CD14-positive monocyte (primary cell): ENCODE results near the gene TIGD6. TPM values are rescaled to one million over a fixed set of nuclear protein-coding genes. Genes with fewer than 3 reads are reported as not detected.

Experiments
- DNase-seq, 3 donors: peaks; one replicate each; pipeline ENCODE4 v3.0.0-alpha.2; 2011 to 2022
- H2AFZ ChIP-seq: 2 replicates; pipeline ENCODE4 v1.6.0; 2012; ENCODE audit warnings: mild to moderate bottlenecking, low read depth, low read length, inconsistent platforms; ENCODE audit not compliant: insufficient read depth, poor library complexity, severe bottlenecking
- H3K27ac ChIP-seq, 2 donors: 1 replicate in 1 of 2; 2 replicates in 1 of 2; pipeline ENCODE4 v1.5.1; 2012 to 2013; ENCODE audit warnings: low read length in 2 of 2, control low read depth in 1 of 2, inconsistent platforms in 1 of 2, low read depth in 1 of 2, mild to moderate bottlenecking in 1 of 2
- H3K27me3 ChIP-seq, 2 donors: one replicate each; pipeline versions ENCODE4 v1.6.0 to v1.6.1; 2011 to 2013; ENCODE audit warnings: low read length in 2 of 2; ENCODE audit not compliant: control insufficient read depth in 2 of 2, insufficient read depth in 2 of 2
- H3K36me3 ChIP-seq, 2 donors: replicated peaks in 1 of 2; 1 replicate in 1 of 2; 2 replicates in 1 of 2; pipeline versions ENCODE4 v1.5.1 to v1.6.1; 2012 to 2013; ENCODE audit warnings: low read length in 2 of 2, control low read depth in 1 of 2, inconsistent platforms in 1 of 2, mild to moderate bottlenecking in 1 of 2; ENCODE audit not compliant: insufficient read depth in 2 of 2, control insufficient read depth in 1 of 2
- H3K4me1 ChIP-seq, 2 donors: 1 replicate in 1 of 2; 2 replicates in 1 of 2; pipeline versions ENCODE4 v1.5.1 to v1.6.1; 2012 to 2013; ENCODE audit warnings: low read length in 2 of 2, control low read depth in 1 of 2, inconsistent platforms in 1 of 2, mild to moderate bottlenecking in 1 of 2, moderate library complexity in 1 of 2; ENCODE audit not compliant: insufficient read depth in 2 of 2, control insufficient read depth in 1 of 2
- H3K4me2 ChIP-seq: replicated peaks from 2 replicates; pipeline ENCODE3; 2012; ENCODE audit warnings: low read length, moderate library complexity, mild to moderate bottlenecking; ENCODE audit not compliant: poor library complexity, severe bottlenecking; ENCODE audit errors: extremely low read depth
- H3K4me3 ChIP-seq, 3 experiments: fragments of 200-600 bp in 1 of 3; sonication (generic) in 1 of 3; replicated peaks in 1 of 3; 1 replicate in 2 of 3; 2 replicates in 1 of 3; pipeline ENCODE4 v1.5.1; 2011 to 2013; ENCODE audit warnings: low read length in 3 of 3, mild to moderate bottlenecking in 3 of 3, control low read depth in 2 of 3, low read depth in 2 of 3, inconsistent platforms in 1 of 3, moderate library complexity in 1 of 3
- H3K79me2 ChIP-seq: 2 replicates; pipeline ENCODE4 v1.6.0; 2012; ENCODE audit warnings: mild to moderate bottlenecking, control low read depth, inconsistent platforms, low read length, moderate library complexity; ENCODE audit not compliant: insufficient read depth
- H3K9ac ChIP-seq: 2 replicates; pipeline ENCODE4 v1.6.0; 2017; ENCODE audit warnings: low read length, mild to moderate bottlenecking; ENCODE audit not compliant: insufficient read depth, poor library complexity, severe bottlenecking
- H3K9me3 ChIP-seq, 2 donors: replicated peaks in 1 of 2; 1 replicate in 1 of 2; 2 replicates in 1 of 2; pipeline versions ENCODE4 v1.5.1 to v1.6.1; 2012 to 2013; ENCODE audit warnings: low read length in 2 of 2, control low read depth in 1 of 2; ENCODE audit not compliant: control insufficient read depth in 1 of 2, insufficient read depth in 1 of 2
- H4K20me1 ChIP-seq: 2 replicates; pipeline ENCODE4 v1.6.0; 2012; ENCODE audit warnings: mild to moderate bottlenecking, low read length, control low read depth, moderate library complexity; ENCODE audit not compliant: insufficient read depth
- H3K27ac Mint-ChIP-seq, 7 donors: one replicate each; pipeline ENCODE4 v1.8.0; 2020; ENCODE audit warnings: mild to moderate bottlenecking in 7 of 7, mixed read lengths in 7 of 7, moderate library complexity in 6 of 7, inconsistent platforms in 2 of 7
- H3K27me3 Mint-ChIP-seq, 3 donors: one replicate each; pipeline ENCODE4 v1.8.0; 2021 to 2022; ENCODE audit warnings: low read depth in 3 of 3, mild to moderate bottlenecking in 3 of 3, mixed read lengths in 3 of 3, moderate library complexity in 3 of 3, inconsistent platforms in 1 of 3
- H3K36me3 Mint-ChIP-seq, 2 donors: one replicate each; pipeline ENCODE4 v1.8.0; 2020; ENCODE audit warnings: mixed read lengths in 2 of 2, inconsistent platforms in 1 of 2, mild to moderate bottlenecking in 1 of 2
- H3K4me1 Mint-ChIP-seq: one replicate; pipeline ENCODE4 v1.8.0; 2020; ENCODE audit warnings: mild to moderate bottlenecking, mixed read lengths
- H3K4me3 Mint-ChIP-seq, 2 donors: one replicate each; pipeline ENCODE4 v1.8.0; 2020; ENCODE audit warnings: mild to moderate bottlenecking in 2 of 2, mixed read lengths in 2 of 2, moderate library complexity in 1 of 2
- H3K9me3 Mint-ChIP-seq, 7 donors: one replicate each; pipeline ENCODE4 v1.8.0; 2020 to 2022; ENCODE audit warnings: mixed read lengths in 7 of 7, mild to moderate bottlenecking in 6 of 7, moderate library complexity in 6 of 7, inconsistent platforms in 2 of 7
- CTCF ChIP-seq: fragments of 200-600 bp; IDR thresholded peaks from one replicate; pipeline ENCODE4 v1.8.0; 2022; ENCODE audit warnings: antibody characterized with exemption, mild to moderate bottlenecking
- WGBS: methylation state at CpG from one replicate; pipeline ENCODE4 v1.1.5; 2013; ENCODE audit warnings: missing lambda C conversion rate; ENCODE audit not compliant: insufficient coverage; 5-methylcytosine and 5-hydroxymethylcytosine counted together
- intact Hi-C, 2 donors: fragments of 100-400 bp; cut with micrococcal nuclease; formaldehyde crosslinking; loops; one replicate each; pipeline versions ENCODE4 v1.15.0 to v1.15.1; 2023
- polyA plus RNA-seq, 3 donors: library from polyadenylated mRNA; depleted of rRNA in 1 of 3; unstranded in 2 of 3; stranded (reverse) in 1 of 3; fragments of 300-500 nt in 2 of 3; fragments of >200 nt in 1 of 3; fragmentation: Illumina TruSeq in 2 of 3; gene quantifications; 1 replicate in 2 of 3; 2 replicates in 1 of 3; pipeline ENCODE4 v1.2.3, GENCODE V29; 2012 to 2021

TIGD6 gene
- polyA plus RNA-seq, 3 donors: 0.88 to 2.5 (median 1.8) TPM

- no peak overlapping the region for H3K9ac ChIP-seq
- H3K36me3 Mint-ChIP-seq: peaks cover 91 to 98% of the 10 kb centered on the region in 2 donors
- no peak overlapping the region for H3K4me2 ChIP-seq
- H3K4me1 Mint-ChIP-seq: no peaks in the 10 kb centered on the region
- H3K4me1 ChIP-seq: no peaks in the 10 kb centered on the region
- intact Hi-C loops: no loop called here
- H3K4me3 Mint-ChIP-seq: no peak overlapping the region
- no peak overlapping the region for H2AFZ ChIP-seq
- H3K27ac Mint-ChIP-seq: no peak overlapping the region
- no peaks in the 10 kb centered on the region for H3K27me3 ChIP-seq
- H4K20me1 ChIP-seq: no peaks in the 10 kb centered on the region
- no peak overlapping the region for H3K27ac ChIP-seq
- H3K36me3 ChIP-seq: peaks cover 97 to 100% of the 10 kb centered on the region in 2 donors
- TF ChIP-seq CTCF: no peak
- peaks cover 12 to 13% of the 10 kb centered on the region in 2 donors for H3K9me3 ChIP-seq
- DNase-seq: no peak
- H3K9me3 Mint-ChIP-seq: peaks cover 5 to 22% (median 11%) of the 10 kb centered on the region in 7 donors
- no peaks in the 10 kb centered on the region for H3K27me3 Mint-ChIP-seq
- no peak overlapping the region for H3K4me3 ChIP-seq
- no peaks in the 10 kb centered on the region for H3K79me2 ChIP-seq
Measured at GRCh38 chr5:150016537-150016936, 16.1 kb upstream of the TIGD6 start.

- H3K4me2 ChIP-seq: no peak overlapping the region
- H2AFZ ChIP-seq: no peak overlapping the region
- intact Hi-C loops: no loop called here
- no peak overlapping the region for H3K4me3 ChIP-seq
- H4K20me1 ChIP-seq: peaks cover 1% of the 10 kb centered on the region
- TF ChIP-seq CTCF: no peak
- Mint-ChIP-seq H3K36me3 (peaks cover 91 to 98% of the 10 kb centered on the region in 2 donors), H3K27ac (no peak overlapping the region), H3K9me3 (peaks cover 5 to 22% (median 11%) of the 10 kb centered on the region in 7 donors), H3K4me1 (no peaks in the 10 kb centered on the region), H3K4me3 (no peak overlapping the region), H3K27me3 (no peaks in the 10 kb centered on the region)
- H3K36me3 ChIP-seq: peaks cover 96 to 100% of the 10 kb centered on the region in 2 donors
- H3K27me3 ChIP-seq: no peaks in the 10 kb centered on the region
- peaks cover 12 to 13% of the 10 kb centered on the region in 2 donors for H3K9me3 ChIP-seq
- no peak overlapping the region for H3K9ac ChIP-seq
- DNase-seq: no peak
- no CpG with 5 or more reads among the region's 3 CpGs for WGBS
- H3K79me2 ChIP-seq: no peaks in the 10 kb centered on the region
- H3K4me1 ChIP-seq: no peaks in the 10 kb centered on the region
- no peak overlapping the region for H3K27ac ChIP-seq
Measured at GRCh38 chr5:150015415-150015814, 15.0 kb upstream of the TIGD6 start.
